Measurements from ENCODE around the gene AGAP1. TPM values are rescaled to one million over a fixed set of nuclear protein-coding genes. Genes with fewer than 3 reads are reported as not detected.

Gene AGAP1
- total RNA-seq, 2 experiments from 2014 or later: not detected

DNA sequence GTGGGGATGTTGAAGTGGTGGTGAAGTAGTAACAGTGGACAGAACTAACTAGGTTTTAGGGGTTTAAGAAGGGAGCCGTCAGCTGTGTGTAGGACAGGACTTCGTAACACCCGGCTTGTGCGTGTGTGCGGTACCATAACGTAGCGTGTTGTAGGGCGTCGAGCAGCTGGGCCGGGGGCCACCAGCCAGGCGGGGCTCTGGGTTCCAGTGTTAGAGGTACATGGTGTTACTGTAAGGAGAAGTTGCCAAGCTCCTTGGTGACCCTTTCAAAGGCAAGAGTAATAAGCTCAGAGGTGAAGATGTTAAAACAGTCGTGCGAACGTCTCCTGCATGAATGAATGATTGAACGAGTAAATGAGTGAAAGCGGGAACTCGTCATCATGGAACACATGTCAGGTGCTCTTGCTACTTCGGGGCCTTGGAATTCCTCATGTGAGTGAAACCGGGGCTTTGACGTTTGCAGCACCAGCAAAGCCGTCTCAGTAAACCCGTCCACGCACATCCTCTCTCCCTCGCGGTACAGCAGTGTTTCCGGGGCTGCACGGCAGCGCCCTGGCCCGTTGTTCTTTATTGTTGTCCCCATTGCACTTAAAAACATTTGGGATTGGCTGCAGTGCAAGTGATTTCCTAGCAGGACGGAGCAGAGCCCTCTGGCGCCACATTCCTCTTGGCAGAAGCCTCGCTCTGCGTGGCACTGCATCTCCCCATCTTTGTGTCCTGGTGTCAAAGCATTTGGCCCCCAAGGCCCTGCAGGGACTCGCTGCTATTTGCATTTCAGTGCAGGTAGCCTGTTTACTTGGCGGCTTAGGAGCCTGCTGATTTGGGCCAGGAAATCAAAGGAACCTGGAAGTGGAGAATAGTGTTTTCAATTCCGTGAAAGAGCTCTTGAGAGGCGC lies 559.3 kb downstream of the AGAP1 start:
- DNase-seq (ENCODE audit: low spot score): no peak
- TF ChIP-seq CTCF (conservative IDR thresholded peaks at IDR 0.05; ENCODE audit: low read length) (no peak), EZH2phosphoT487 (IDR thresholded peaks at IDR 0.05; ENCODE audit: borderline replicate concordance, low read depth, low read length) (no peak)
- H3K9me2 ChIP-seq (ENCODE audit: insufficient read depth, low read length): no peaks in the 10 kb centered on the region
- H3K79me2 ChIP-seq (ENCODE audit: insufficient read depth, low read depth, low read length): no peaks in the 10 kb centered on the region
- no peak overlapping the region for H3K27ac ChIP-seq (ENCODE audit: low read depth, low read length, poor library complexity, severe bottlenecking)
- no TSS peak for BruUV-seq (replicated peaks)
- intact Hi-C loops (cut with micrococcal nuclease; ENCODE audit: unreplicated experiment): no loop called here
- CTCF ChIA-PET (ENCODE audit: unreplicated experiment): no interaction called here
- H3K4me2 ChIP-seq (ENCODE audit: low read length): no peak overlapping the region
- no peak overlapping the region for H3K4me3 ChIP-seq (ENCODE audit: low read depth, low read length, poor library complexity, severe bottlenecking)
- POLR2A ChIA-PET: no interaction called here
- H4K20me1 ChIP-seq (ENCODE audit: insufficient read depth, low read length): no peaks in the 10 kb centered on the region
- no peaks in the 10 kb centered on the region for H3K4me1 ChIP-seq (ENCODE audit: insufficient read depth, low read length, poor library complexity, severe bottlenecking)
- no peaks in the 10 kb centered on the region for H3K9me3 ChIP-seq (ENCODE audit: low read length)
- no peaks in the 10 kb centered on the region for H3K36me3 ChIP-seq (ENCODE audit: insufficient read depth, low read length)
- H2AFZ ChIP-seq (ENCODE audit: low read length): no peak overlapping the region

GRCh38 chr2:236054125-236054524 lies 560.3 kb downstream of the AGAP1 start:
- no TSS peak for BruUV-seq (replicated peaks)
- H4K20me1 ChIP-seq (ENCODE audit: insufficient read depth, low read length): no peaks in the 10 kb centered on the region
- H3K4me3 ChIP-seq (ENCODE audit: low read depth, low read length, poor library complexity, severe bottlenecking): no peak overlapping the region
- no peak overlapping the region for H3K4me2 ChIP-seq (ENCODE audit: low read length)
- no peak overlapping the region for H2AFZ ChIP-seq (ENCODE audit: low read length)
- ChIA-PET POLR2A (no interaction called here), CTCF (ENCODE audit: unreplicated experiment) (no interaction called here)
- no peaks in the 10 kb centered on the region for H3K36me3 ChIP-seq (ENCODE audit: insufficient read depth, low read length)
- H3K9me3 ChIP-seq (ENCODE audit: low read length): no peaks in the 10 kb centered on the region
- no peak overlapping the region for H3K27ac ChIP-seq (ENCODE audit: low read depth, low read length, poor library complexity, severe bottlenecking)
- DNase-seq (ENCODE audit: low spot score): no peak
- no peaks in the 10 kb centered on the region for H3K79me2 ChIP-seq (ENCODE audit: insufficient read depth, low read depth, low read length)
- intact Hi-C loops (cut with micrococcal nuclease; ENCODE audit: unreplicated experiment): no loop called here
- H3K9me2 ChIP-seq (ENCODE audit: insufficient read depth, low read length): no peaks in the 10 kb centered on the region
- no peaks in the 10 kb centered on the region for H3K4me1 ChIP-seq (ENCODE audit: insufficient read depth, low read length, poor library complexity, severe bottlenecking)
- TF ChIP-seq CTCF (conservative IDR thresholded peaks at IDR 0.05; ENCODE audit: low read length) (no peak), EZH2phosphoT487 (IDR thresholded peaks at IDR 0.05; ENCODE audit: borderline replicate concordance, low read depth, low read length) (no peak)

DNA sequence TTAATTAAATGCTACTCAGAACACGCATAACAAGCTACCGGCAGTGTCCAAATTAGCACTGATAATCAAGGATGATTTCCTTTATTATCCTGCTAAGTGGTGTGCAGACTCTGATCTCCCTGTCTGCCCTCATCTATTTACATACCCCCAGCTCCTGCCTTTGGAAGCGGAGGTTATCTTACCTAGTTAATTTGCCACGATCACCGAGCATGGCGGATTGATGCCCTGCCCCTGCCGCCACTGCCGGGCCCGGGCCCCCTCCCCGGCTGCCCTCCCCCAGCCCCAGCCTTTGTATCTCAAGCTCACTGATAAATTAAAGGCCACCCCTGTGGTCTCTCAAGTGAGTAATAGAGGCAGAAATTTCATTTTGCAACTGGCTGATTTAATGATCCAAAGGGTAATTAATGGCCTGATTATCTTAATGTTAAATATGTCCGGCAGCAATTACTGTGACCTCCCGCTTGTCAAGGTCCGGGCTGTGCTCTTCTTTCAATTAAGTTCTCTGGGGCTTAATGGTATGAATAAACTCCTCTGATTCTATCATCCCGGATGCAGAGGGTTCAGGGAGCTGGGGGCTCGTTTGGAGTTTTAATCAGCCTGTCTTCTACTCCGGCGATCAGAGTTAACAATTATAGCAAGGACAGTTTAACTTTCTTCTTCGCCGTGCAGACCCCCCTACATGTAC lies 560.9 kb downstream of the AGAP1 start:
- Histone ChIP-seq H3K4me2 (ENCODE audit: low read length) (no peak overlapping the region), H3K79me2 (ENCODE audit: insufficient read depth, low read depth, low read length) (no peaks in the 10 kb centered on the region), H3K4me1 (ENCODE audit: insufficient read depth, low read length, poor library complexity, severe bottlenecking) (no peaks in the 10 kb centered on the region), H3K36me3 (ENCODE audit: insufficient read depth, low read length) (no peaks in the 10 kb centered on the region), H3K27ac (ENCODE audit: low read depth, low read length, poor library complexity, severe bottlenecking) (no peak overlapping the region), H3K9me2 (ENCODE audit: insufficient read depth, low read length) (no peaks in the 10 kb centered on the region), H3K4me3 (ENCODE audit: low read depth, low read length, poor library complexity, severe bottlenecking) (no peak overlapping the region), H4K20me1 (ENCODE audit: insufficient read depth, low read length) (no peaks in the 10 kb centered on the region), H2AFZ (ENCODE audit: low read length) (no peak overlapping the region), H3K9me3 (ENCODE audit: low read length) (no peaks in the 10 kb centered on the region)
- ChIA-PET POLR2A (no interaction called here), CTCF (ENCODE audit: unreplicated experiment) (no interaction called here)
- BruUV-seq (replicated peaks): no TSS peak
- DNase-seq (ENCODE audit: low spot score): no peak
- intact Hi-C loops (cut with micrococcal nuclease; ENCODE audit: unreplicated experiment): no loop called here
- TF ChIP-seq EZH2phosphoT487 (IDR thresholded peaks at IDR 0.05; ENCODE audit: borderline replicate concordance, low read depth, low read length): no peak
- TF ChIP-seq CTCF (conservative IDR thresholded peaks at IDR 0.05; ENCODE audit: low read length): no peak

All from OCI-LY7 (cell line).